Glomerular visceral epithelial cell (primary cell): ENCODE data around the gene ACTL6A.

Experiments
- DNase-seq: peaks from one replicate; pipeline ENCODE4 v3.0.0-alpha.2; 2016; ENCODE audit errors: extremely low spot score

ACTL6A gene

DNA sequence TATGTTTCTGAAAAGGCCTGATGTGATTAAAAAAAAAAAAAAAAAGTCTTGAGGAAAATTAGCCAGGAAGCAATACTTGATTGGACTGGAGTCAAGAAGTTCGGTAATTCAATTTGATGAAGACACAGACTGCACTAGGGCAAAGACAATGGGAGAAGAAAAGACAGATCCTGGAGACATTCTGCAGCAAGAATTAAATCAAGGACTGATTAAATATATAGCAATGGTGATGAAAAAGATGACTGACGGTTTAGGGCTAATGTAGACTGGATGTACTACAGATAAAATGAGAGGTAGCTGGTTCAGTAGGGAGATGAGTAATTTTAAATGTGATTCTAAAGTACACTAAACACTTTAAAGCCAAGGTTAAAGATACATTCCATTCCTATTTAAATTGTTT, 27.9 kb downstream of the ACTL6A start:
- no peak for DNase-seq

DNA sequence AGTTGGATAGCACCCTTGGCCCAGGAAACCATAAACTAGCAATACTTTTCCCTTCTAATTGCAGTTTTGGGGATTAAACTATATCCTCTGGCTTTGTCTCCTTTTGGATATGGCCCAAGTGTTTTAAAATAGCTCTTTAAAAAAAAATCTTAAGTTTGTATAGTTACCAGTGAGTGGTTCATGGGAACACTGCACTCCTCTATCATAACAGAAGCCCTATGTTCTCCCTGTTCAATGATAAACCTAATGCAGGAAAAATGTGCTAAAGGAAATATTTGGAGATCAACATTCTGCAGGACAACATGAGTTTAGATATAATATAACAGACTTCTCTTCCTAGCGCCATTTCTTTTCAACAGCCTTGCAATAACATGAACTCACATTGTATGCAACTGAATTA, 28.6 kb downstream of the ACTL6A start:
- DNase-seq, result no peak

DNA sequence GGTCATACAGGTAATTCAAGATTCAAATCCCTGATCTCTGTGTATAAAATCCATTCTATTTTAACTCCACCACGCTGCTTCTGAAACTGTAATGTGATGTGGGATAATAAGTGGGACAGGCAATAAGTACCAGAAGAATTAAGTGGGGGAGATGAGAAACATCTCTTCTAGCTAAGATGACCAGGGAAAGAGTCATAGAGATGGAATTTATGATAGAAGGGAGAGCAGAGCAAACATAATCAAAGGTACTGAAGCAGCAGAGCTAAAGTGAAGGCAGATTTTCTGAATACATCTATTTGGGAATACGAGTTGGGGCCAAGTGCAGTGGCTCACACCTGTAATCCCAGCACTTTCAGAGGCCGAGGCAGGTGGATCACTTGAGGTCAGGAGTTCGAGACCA, 36.8 kb downstream of the ACTL6A start:
- DNase-seq, result no peak

DNA sequence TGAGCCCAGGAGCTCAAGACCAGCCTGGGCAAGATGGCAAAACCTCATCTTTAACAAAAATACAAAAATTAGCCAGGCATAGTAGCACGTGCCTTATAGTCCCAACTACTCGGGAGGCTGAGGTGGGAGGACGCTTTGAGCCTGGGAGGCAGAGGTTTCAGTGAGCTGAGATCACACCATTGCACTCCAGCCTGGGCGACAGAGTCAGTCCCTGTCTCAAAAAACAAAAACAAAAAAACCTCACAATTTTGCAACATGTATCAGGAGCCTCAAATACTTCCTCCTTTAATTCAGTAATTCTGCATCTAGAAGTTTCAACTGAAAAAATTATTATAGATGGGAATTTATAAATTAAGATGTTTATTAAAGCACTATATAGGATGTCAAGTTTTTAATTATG, 40.6 kb downstream of the ACTL6A start:
- DNase-seq, result no peak

DNA sequence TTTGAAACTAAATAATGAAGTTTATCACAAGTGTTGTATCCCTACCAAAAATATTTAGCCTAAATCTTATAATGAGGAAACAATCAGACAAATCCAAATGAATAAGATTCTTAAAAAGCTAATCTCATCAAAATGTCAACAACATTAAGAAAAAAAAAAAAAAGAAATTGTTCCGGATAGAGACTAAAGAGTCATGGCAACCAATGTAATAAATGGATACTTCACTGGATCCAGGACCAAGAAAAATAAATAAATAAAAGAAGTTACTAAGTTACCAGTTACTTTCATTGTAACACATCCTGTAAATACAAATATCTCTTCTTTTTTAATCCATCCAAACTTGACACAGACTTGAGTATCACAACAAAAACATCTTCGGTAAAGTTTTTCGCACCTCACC, 41.1 kb downstream of the ACTL6A start:
- peak; percentile 2 for DNase-seq

DNA sequence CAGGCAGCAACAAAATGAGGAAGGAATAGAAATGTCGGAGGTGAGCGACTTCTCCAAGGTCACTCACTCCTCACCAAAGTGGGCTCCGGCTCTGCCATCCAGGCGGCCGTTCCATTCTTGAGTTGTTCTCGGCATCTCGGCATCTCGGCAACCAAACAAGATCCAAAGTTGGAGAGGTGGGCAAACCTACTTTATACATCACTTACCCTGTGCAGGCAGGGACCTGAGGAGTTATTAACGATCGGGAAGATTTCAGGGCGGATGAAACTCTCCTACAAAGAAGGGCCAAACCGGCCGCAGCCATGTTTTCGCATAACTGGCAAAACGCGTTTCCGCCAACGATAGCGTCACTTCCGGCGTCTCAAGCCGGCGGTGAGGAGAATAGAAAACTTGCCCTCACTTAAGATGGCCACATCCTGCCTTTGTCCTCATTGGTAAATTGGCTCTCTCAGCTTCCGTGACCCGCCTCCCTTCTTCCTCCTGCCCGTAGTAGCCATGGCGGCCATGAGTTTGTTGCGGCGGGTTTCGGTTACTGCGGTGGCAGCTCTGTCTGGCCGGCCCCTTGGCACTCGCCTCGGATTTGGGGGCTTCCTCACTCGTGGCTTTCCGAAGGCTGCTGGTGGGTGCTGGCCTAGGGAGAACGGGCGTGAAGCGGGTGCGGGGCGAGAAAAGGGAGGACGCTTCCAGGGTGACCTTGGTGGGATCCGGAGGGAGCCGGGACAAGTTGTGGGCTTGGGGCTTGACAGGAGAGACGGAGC, 41.8 kb downstream of the ACTL6A start, which contains the start of the genes MRPL47 and NDUFB5:
Gene MRPL47, minus strand, starts transcription at position 318 of the 758 bp plus-strand sequence. Its CDS starts 14 bp downstream, at position 304.
Gene NDUFB5, plus strand, starts transcription at position 474 of the 758 bp plus-strand sequence. Its CDS starts 22 bp downstream, at position 496.
- peak; percentile 90 for DNase-seq

DNA sequence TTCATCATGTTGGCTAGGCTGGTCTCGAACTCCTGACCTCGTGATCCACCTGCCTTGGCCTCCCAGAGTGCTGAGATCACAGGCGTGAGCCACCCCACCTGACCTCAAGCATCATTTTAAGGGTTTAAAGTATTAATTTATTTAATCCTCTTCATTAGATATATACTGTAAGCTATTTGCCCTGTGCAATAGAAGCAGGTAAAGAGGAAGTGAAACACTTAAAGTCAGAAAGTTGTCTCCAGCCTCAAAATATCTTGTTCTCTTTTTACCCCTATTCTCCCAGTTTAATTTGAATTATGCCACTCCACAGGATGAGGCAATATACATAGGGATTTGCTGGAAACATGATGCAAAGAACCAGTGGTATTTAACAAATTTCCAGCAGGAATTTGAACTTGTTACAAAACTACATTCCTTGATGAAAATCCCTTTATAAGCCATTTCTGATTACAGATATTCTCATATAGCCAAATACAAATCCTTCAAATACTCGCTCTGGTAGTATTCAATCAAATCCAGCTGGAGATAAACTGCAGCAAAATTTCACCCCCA, 43.9 kb downstream of the ACTL6A start:
- DNase-seq, result no peak

DNA sequence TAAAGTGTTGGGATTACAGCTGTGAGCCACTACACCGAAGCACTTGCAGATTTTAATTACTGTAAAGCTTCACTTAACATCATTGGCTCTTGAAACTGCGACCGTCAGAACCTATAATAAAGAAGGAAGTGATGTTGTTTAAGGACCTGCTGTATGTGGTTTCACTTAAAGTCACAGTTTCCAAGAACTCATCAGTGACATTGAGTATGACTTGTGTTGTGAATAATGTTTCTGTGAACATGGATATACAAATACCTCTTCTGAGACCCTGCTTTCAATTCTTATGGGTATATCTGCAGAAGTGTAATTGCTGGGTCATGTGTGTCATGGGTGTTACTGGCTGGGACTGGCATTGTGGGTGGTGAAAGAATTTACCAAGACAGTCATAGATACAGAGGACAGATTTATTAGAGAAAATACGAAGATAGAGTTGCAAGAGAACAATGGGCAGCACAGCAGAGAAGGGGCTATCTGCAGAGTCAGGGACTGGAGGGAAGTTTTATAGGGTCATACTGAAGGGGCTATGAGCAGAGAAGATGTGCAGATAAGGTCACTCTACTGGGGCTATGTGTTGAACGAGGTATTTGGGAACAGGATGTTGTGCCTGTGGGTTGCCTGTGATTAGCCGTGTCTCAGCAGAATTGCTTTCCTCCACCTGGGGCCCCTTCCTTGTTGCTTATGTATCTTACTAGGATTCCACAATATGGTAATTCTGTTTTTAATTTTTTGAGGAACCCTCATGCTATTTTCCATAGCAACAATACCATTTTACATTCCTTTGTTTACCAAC, 46.4 kb downstream of the ACTL6A start:
- DNase-seq, result no peak

DNA sequence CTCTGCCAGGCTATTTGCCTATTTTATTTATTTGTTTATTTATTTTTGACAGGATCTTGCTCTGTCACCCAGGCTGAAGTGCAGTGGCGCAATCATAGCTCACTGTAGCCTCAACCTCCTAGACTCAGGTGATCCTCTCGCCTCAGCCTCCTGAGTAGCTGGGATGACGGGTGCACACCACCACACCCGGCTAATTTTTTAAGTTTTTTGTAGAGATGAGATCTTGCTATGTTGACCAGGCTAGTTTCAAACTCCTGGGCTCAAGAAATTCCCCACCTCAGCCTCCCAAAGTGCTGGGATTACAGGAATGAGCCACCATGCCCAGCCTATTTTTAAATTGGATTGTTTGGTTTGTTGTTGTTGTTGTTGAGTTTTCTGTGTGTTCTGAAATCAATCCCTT, 47.3 kb downstream of the ACTL6A start:
- no peak for DNase-seq

DNA sequence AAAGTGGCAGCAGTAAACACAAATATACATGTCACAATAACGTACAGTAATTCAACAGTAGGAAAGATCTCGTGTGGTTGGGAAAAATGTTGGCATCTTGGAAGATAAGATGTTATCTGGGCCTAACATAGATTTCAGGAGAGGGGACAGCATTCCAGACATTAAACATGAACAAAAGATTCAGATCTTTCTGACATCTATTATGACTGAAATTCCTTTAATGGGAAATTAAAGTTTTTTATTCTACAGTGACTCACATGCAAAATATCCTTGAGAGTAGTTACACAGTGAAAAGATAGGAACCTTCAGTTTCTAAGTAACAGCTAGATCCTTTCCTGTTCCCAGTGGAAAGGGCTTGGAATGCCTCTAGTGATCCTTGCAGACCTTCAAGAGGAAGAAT, 51.1 kb downstream of the ACTL6A start:
- DNase-seq, result peak; percentile 4

DNA sequence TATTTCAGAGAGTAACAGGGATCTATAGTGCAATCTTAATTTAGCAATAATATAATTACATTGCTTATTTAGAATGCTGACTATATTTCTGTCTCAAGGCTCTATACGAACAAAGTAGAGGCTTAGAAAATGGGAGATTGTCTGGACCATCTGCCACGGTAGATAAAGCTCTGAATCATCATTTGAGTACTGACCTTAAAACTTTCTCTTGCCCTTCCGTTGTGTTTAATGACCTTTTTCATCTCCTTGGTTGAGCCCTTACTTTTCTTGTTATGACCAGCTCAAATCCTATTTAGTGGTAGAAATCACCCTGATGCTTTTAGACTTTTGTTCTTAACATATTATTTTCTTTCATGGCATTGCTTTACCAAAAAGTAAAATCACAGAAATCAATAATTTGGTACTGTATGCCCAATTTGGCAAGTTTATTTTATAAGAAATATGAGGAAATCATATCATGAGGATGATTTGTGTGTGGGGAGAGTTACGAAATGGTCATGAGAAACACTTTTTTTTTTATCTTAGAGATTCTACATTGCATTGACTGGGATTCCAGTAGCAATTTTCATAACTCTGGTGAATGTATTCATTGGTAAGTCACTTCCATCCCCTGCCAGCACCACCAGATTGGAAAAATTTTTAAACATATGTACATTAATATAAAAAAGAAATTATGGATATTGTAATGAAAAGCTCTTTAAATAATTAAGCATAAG, 52.9 kb downstream of the ACTL6A start:
- DNase-seq, result no peak

DNA sequence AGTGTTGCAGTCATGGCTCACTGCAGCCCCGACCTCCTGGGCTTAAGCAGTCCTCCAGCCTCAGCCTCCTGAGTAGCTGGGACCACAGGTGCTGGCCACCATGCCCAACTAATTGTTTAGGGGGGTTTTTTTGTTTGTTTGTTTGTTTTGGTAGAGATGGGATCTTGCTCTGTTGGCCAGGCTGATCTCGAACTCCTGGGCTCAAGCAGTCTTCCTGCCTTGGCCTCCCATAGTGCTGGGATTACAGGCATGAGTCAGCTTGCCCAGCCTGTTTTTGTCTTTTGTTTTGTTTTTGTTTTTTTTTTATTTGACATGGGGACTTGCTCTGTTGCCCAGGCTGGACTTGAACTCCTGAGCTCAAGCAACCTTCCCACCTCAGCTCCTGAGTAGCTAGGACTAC, 59.3 kb downstream of the ACTL6A start:
- DNase-seq, result no peak

DNA sequence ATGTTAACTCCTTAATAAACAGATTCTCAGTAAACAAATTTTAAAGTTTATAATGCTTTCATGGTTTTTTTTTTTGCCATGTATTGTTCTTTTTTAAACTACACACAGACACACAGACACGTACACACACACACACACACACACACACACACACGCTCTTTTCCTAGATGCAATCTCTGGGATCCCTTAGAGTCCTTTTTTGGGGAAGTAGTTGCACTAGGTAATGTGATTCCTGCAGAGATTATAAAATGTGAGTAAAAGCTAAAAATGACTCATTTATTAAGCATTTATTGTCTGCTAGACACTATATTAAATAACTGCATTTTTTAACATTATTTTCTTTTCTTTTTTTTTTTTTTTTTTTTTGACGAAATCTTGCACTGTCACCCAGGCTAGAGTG, 61.7 kb downstream of the ACTL6A start:
- no peak for DNase-seq

DNA sequence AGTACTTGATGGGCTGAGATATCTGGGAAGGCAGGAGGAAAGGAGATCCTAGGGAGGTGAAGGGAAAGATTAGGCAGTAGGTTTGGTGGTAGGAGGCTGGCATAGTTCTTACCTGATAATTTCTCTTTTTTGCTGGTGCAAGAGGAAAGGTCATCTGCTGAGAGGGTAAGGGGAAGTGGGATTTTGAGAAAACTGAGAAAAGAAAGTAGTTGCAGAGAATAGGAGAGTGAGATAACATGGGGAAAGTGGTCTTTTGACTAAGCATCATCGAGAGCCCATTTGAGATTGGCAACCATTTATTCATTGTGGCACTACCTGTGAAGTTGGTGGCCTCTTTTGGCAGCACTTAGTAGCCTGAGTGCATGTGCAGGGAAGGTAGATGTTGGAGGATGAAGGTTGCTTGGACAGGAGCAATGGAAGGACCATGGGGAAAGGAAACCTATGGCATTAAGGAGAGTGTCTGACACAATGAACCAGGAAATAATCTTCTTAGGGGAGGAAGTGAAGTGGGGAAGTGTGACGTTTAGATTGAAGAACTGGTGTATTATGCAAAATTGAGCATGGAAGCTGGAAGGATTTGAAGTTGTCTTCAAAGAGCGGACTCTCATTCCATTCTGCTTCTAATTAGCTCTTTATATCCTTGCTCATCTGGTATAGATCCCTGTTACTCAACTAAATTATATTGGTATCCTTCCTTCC, 68.2 kb downstream of the ACTL6A start:
- no peak for DNase-seq
